Heart right ventricle (tissue), 16 donors: ENCODE results near the gene PTPRN2. TPM values are rescaled to one million over a fixed set of nuclear protein-coding genes. Genes with fewer than 3 reads are reported as not detected.
"Not testable (repeated sequence)": the region's sequence is repeated elsewhere in the genome, so short reads cannot be mapped to it uniquely, and the experiment has no call there.

ENCODE experiments used
- ATAC-seq, 8 donors: fragments of 200-7000 bp; cut with Tn5 transposase; one replicate each; pipeline ENCODE4 v1.9.1; 2020; ENCODE audit warnings: mild to moderate bottlenecking in 8 of 8, moderate library complexity in 8 of 8, moderate number of reproducible peaks in 1 of 8
- DNase-seq, 2 donors: peaks; one replicate each; pipeline ENCODE4 v3.0.0-alpha.2; 2020
- H3K27ac ChIP-seq, 10 donors: fragments of 200-600 bp; sonication (generic) in 2 of 10; one replicate each; pipeline versions ENCODE4 v1.5.0 to v1.8.0; 2020 to 2022; ENCODE audit warnings: mild to moderate bottlenecking in 3 of 10
- H3K27me3 ChIP-seq, 7 donors: fragments of 200-600 bp; one replicate each; pipeline ENCODE4 v1.8.0; 2021 to 2022; ENCODE audit warnings: mild to moderate bottlenecking in 2 of 7
- H3K36me3 ChIP-seq, 9 donors: fragments of 200-600 bp; sonication (generic) in 1 of 9; one replicate each; pipeline versions ENCODE4 v1.5.0 to v1.8.0; 2020 to 2022; ENCODE audit warnings: mild to moderate bottlenecking in 2 of 9
- H3K4me1 ChIP-seq, 9 donors: fragments of 200-600 bp; sonication (generic) in 1 of 9; one replicate each; pipeline versions ENCODE4 v1.5.0 to v1.8.0; 2020 to 2022; ENCODE audit warnings: mild to moderate bottlenecking in 4 of 9
- H3K4me3 ChIP-seq, 10 donors: fragments of 200-600 bp; sonication (generic) in 2 of 10; one replicate each; pipeline versions ENCODE4 v1.5.0 to v1.8.0; 2020 to 2022; ENCODE audit warnings: mild to moderate bottlenecking in 7 of 10, moderate library complexity in 2 of 10
- H3K9me3 ChIP-seq, 11 donors: fragments of 200-600 bp in 10 of 11; sonication (generic) in 2 of 11; one replicate each; pipeline versions ENCODE4 v1.5.0 to v1.8.0; 2013 to 2022; ENCODE audit warnings: mild to moderate bottlenecking in 2 of 11, control low read depth in 1 of 11, moderate library complexity in 1 of 11
- CTCF ChIP-seq, 9 donors: fragments of 200-600 bp; sonication (generic) in 2 of 9; IDR thresholded peaks; one replicate each; pipeline versions ENCODE4 v1.5.0 to v1.8.0; 2021 to 2022; ENCODE audit warnings: antibody characterized with exemption in 9 of 9, mild to moderate bottlenecking in 5 of 9, moderate library complexity in 1 of 9
- WGBS, 2 donors: extraction: QIAGEN DNeasy Blood & Tissue Kit; methylation state at CpG; one replicate each; pipeline ENCODE4 v1.1.7; 2013; ENCODE audit warnings: inconsistent platforms in 1 of 2; 5-methylcytosine and 5-hydroxymethylcytosine counted together
- intact Hi-C, 10 donors: fragments of 100-400 bp; cut with DNase I; formaldehyde crosslinking; loops; one replicate each; pipeline versions ENCODE4 v1.11.1 to v1.14.2; 2022
- polyA plus RNA-seq, 2 donors: library from polyadenylated mRNA; stranded (reverse); fragments of 200-250 nt; gene quantifications; one replicate each; pipeline ENCODE4 v1.2.3, GENCODE V29; 2013
- total RNA-seq, 10 donors: library from RNA; stranded (reverse); fragmentation: NEBNext Ultra II Directional in 3 of 10; extraction: Animal tissue kit (Norgen Biotek cat#: 25700) in 3 of 10; gene quantifications; one replicate each; pipeline versions ENCODE4 v1.2.1 to v1.2.4, GENCODE V29; 2021 to 2023
- donor health status: Arrhythmogenic right ventricular cardiomyopathy.
- donor health status: ischemic (EF 13 %, LVEDD 7.1; RV severe dilation, severe dysfunction).
- donor health status: healthy with polysubstance abuse.
- donor health status: DM: no; HTN: yes; CAD: no.
- donor health status: DM: no; HTN: no; CAD: no.
- donor health status: ischemic (EF 25% LVEDD 6.9; RV normal size, moderate dysfunction).
- donor health status: ischemic (EF 25% LVEDD 5.7; RV mildly dilated, moderate dysfunction).
- donor health status: healthy.
- donor health status: DM: yes; HTN: yes; CAD: no.
- donor health status: Ischemic cardiomyopathy.
- donor health status: ischemic (EF 35%, LVEDD 5.7; RV mildly dilated, moderate dysfunction).
- donor health status: nonischemic (EF 11% LVEDD 7.7; RV severe dilation, severe dysfunction).
- donor health status: DM: yes; HTN: yes; CAD: no.
- donor health status: PGD.
- donor health status: ischemic (EF 29% LVEDD 5.4; RV normal size, mild dysfunction).
- donor health status: nonischemic (EF 23%, LVEDD 6.1; RV moderate dilation, normal function).

Gene PTPRN2
- total and polyA plus RNA-seq, 12 donors = 0.82 to 1.8 (median 1.3) TPM

- H3K4me3 ChIP-seq = no peak overlapping the region
- intact Hi-C loops = no loop called here
- peaks cover 0 to 14% (median 6%) of the 10 kb centered on the region in 7 donors for H3K27me3 ChIP-seq
- H3K9me3 ChIP-seq = peaks cover 0 to 75% (median 18%) of the 10 kb centered on the region in 11 donors
- ATAC-seq = no peak
- no peaks in the 10 kb centered on the region for H3K36me3 ChIP-seq
- 83 to 85% methylated on average over 11 of the region's 11 CpGs for WGBS, 2 donors
- no peak overlapping the region for H3K27ac ChIP-seq
- DNase-seq = no peak
- TF ChIP-seq CTCF (IDR thresholded peaks at IDR 0.05) = no peak
- no peaks in the 10 kb centered on the region for H3K4me1 ChIP-seq
These were observed 275.8 kb downstream of the PTPRN2 start for GRCh38 chr7:158311791-158312190.

- H3K27ac ChIP-seq = no peak overlapping the region
- no peaks in the 10 kb centered on the region for H3K4me1 ChIP-seq
- H3K4me3 ChIP-seq = no peak overlapping the region
- H3K9me3 ChIP-seq = peaks cover 0 to 79% (median 19%) of the 10 kb centered on the region in 11 donors
- no peak for DNase-seq
- no peaks in the 10 kb centered on the region for H3K36me3 ChIP-seq
- intact Hi-C loops = no loop called here
- H3K27me3 ChIP-seq = peaks cover 0 to 8% (median 0%) of the 10 kb centered on the region in 7 donors
- no peak for ATAC-seq
- TF ChIP-seq CTCF (IDR thresholded peaks at IDR 0.05) = no peak
- 78 to 82% methylated on average over 17 of the region's 17 CpGs for WGBS, 2 donors
These were observed 276.5 kb downstream of the PTPRN2 start for GRCh38 chr7:158310924-158311666.

- H3K27ac ChIP-seq = no peak overlapping the region
- intact Hi-C loops = no loop called here
- no peak for TF ChIP-seq CTCF (IDR thresholded peaks at IDR 0.05)
- no peaks in the 10 kb centered on the region for H3K36me3 ChIP-seq
- DNase-seq (no peak), ATAC-seq (no peak)
- WGBS, 2 donors = 90 to 91% methylated on average over 29 of the region's 33 CpGs
- H3K4me3 ChIP-seq = no peak overlapping the region
- H3K27me3 ChIP-seq = peaks cover 0 to 3% (median 0%) of the 10 kb centered on the region in 7 donors
- H3K9me3 ChIP-seq = peaks cover 0 to 82% (median 19%) of the 10 kb centered on the region in 11 donors
- H3K4me1 ChIP-seq = no peaks in the 10 kb centered on the region
These were observed 277.5 kb downstream of the PTPRN2 start for GRCh38 chr7:158309868-158310763.

GRCh38 chr7:158308001-158308400 is 279.6 kb downstream of the PTPRN2 start:
- WGBS, 2 donors = 65 to 73% methylated on average over 1 of the region's 1 CpG
- no peak for ATAC-seq
- intact Hi-C loops = no loop called here

GRCh38 chr7:158304072-158304471 is 283.6 kb downstream of the PTPRN2 start:
- WGBS, 2 donors = 84 to 85% methylated on average over 6 of the region's 6 CpGs
- H3K4me1 ChIP-seq, ATAC-seq, H3K36me3 ChIP-seq, DNase-seq, intact Hi-C loops, H3K4me3 ChIP-seq, H3K27ac ChIP-seq: not testable (repeated sequence)
- H3K9me3 ChIP-seq = peaks cover 0 to 30% (median 19%) of the 10 kb centered on the region in 11 donors
- peaks cover 0 to 12% (median 0%) of the 10 kb centered on the region in 7 donors for H3K27me3 ChIP-seq

More at GRCh38 chr7:158308001-158308400, 279.6 kb downstream of the PTPRN2 start:
- DNase-seq = no peak
- H3K36me3 ChIP-seq = no peaks in the 10 kb centered on the region
- peaks cover 0 to 66% (median 19%) of the 10 kb centered on the region in 11 donors for H3K9me3 ChIP-seq
- no peaks in the 10 kb centered on the region for H3K4me1 ChIP-seq
- no peak for TF ChIP-seq CTCF (IDR thresholded peaks at IDR 0.05)
- H3K4me3 ChIP-seq = no peak overlapping the region
- no peak overlapping the region for H3K27ac ChIP-seq
- H3K27me3 ChIP-seq = peaks cover 0 to 5% (median 0%) of the 10 kb centered on the region in 7 donors
